ENCODE data around the gene LEFTY1. TPM values are rescaled to one million over a fixed set of nuclear protein-coding genes. Genes with fewer than 3 reads are reported as not detected.

The LEFTY1 gene
- total RNA-seq, 1 donor from 2014 or later, result 0.65 TPM

DNA sequence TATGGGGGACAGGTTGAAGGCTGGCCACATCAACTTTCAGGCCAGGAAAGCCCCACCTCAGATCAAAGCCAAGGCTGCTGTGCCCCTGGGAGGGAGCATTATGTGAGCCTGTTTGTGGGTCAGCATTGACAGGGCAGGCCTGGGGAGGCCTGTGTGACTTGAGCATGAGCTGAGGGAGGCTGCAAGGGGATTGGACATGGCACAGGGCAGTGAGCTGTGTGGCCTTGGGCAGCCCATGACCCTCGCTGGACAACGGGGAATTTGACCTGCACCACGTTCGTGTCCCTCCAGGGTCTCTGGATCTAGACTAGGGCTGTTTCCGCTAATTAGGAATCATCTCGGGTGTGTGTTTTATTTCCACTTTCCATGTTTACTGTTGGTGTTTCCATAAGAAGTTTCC lies 17.5 kb upstream of the LEFTY1 start:
- Mint-ChIP-seq H3K27me3 (ENCODE audit: low read depth) (no peaks in the 10 kb centered on the region), H3K9me3 (no peaks in the 10 kb centered on the region), H3K4me3 (no peak overlapping the region), H3K4me1 (no peaks in the 10 kb centered on the region), H3K36me3 (ENCODE audit: low read depth) (no peaks in the 10 kb centered on the region), H3K27ac (ENCODE audit: unreplicated experiment) (no peak overlapping the region)
- TF ChIP-seq, protein P1, sequence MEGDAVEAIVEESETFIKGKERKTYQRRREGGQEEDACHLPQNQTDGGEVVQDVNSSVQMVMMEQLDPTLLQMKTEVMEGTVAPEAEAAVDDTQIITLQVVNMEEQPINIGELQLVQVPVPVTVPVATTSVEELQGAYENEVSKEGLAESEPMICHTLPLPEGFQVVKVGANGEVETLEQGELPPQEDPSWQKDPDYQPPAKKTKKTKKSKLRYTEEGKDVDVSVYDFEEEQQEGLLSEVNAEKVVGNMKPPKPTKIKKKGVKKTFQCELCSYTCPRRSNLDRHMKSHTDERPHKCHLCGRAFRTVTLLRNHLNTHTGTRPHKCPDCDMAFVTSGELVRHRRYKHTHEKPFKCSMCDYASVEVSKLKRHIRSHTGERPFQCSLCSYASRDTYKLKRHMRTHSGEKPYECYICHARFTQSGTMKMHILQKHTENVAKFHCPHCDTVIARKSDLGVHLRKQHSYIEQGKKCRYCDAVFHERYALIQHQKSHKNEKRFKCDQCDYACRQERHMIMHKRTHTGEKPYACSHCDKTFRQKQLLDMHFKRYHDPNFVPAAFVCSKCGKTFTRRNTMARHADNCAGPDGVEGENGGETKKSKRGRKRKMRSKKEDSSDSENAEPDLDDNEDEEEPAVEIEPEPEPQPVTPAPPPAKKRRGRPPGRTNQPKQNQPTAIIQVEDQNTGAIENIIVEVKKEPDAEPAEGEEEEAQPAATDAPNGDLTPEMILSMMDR (conservative IDR thresholded peaks at IDR 0.05), result no peak
- DNase-seq (ENCODE audit: low read depth, low spot score), result no peak

DNA sequence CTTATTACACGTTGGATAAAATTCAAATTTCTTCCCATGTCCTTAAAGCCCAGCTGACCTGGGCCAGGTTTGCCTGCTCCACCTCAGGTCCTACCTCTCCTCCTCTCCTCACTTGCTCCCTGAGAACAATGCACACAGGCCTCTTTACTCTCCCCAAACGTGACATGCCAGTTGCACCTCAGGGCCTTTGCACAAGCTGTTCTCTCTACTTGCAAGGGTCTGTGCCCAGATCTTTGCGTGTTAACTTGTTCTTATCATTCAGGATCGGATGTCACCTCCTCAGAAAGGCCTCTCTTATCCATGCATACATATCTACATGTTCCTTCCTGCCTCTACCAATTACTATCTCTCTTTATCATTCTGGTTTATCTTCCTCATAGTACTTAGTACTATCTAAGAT lies 14.7 kb upstream of the LEFTY1 start:
- Mint-ChIP-seq H3K4me3 (no peak overlapping the region), H3K27me3 (ENCODE audit: low read depth) (no peaks in the 10 kb centered on the region), H3K27ac (ENCODE audit: unreplicated experiment) (no peak overlapping the region), H3K36me3 (ENCODE audit: low read depth) (no peaks in the 10 kb centered on the region), H3K4me1 (peaks cover 11% of the 10 kb centered on the region), H3K9me3 (no peaks in the 10 kb centered on the region)
- no peak for DNase-seq (ENCODE audit: low read depth, low spot score)
- TF ChIP-seq, protein P1 (conservative IDR thresholded peaks at IDR 0.05), result no peak

DNA sequence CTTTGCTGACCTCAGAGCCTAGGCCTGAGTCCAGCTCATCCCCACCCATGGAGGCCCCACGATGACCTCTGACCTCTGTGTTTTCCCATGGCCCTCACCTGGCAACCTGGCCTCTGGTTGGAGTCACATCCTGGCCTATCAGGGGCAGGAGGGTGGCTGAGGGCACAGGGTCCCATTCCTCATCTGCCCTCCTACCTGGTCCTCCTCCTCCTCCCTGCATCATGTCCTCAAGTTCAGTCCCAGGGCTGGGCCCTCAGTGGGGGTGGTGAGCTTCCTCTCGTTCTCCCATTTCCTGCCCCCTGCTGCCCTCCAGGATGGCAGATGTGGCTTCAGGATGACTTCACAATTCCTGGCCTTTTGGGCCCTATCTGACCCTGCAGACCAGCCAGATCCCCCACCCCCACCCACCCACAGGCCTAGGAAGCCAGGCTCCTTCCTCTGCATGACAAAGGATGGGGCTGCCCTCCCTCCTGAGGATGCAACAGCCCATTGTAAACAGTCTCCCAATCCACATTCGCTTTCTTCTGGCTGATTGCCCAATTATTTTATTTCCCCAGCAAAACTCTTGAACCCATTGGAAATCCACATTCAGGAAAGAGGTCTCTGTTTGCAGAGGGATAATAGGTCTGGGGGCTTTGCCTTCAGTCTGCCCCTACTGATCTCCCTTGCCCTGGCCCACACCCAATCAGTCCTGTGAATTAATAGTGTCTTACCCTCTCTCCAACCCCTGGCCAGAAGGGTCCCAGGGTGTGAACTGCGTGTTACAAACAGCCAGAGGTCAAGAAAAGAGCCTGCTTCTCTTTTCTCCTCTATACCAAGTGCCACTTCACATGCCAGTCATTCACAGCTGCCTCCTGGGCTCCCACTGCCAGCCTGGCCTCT lies 10.3 kb upstream of the LEFTY1 start:
- no peak for DNase-seq (ENCODE audit: low read depth, low spot score)
- no peak overlapping the region for H3K4me3 Mint-ChIP-seq
- H3K27ac Mint-ChIP-seq (ENCODE audit: unreplicated experiment), result no peak overlapping the region
- TF ChIP-seq, protein P1 (conservative IDR thresholded peaks at IDR 0.05), result no peak
- no peaks in the 10 kb centered on the region for H3K36me3 Mint-ChIP-seq (ENCODE audit: low read depth)
- H3K9me3 Mint-ChIP-seq, result no peaks in the 10 kb centered on the region
- H3K27me3 Mint-ChIP-seq (ENCODE audit: low read depth), result no peaks in the 10 kb centered on the region
- H3K4me1 Mint-ChIP-seq, result peaks cover 11% of the 10 kb centered on the region

DNA sequence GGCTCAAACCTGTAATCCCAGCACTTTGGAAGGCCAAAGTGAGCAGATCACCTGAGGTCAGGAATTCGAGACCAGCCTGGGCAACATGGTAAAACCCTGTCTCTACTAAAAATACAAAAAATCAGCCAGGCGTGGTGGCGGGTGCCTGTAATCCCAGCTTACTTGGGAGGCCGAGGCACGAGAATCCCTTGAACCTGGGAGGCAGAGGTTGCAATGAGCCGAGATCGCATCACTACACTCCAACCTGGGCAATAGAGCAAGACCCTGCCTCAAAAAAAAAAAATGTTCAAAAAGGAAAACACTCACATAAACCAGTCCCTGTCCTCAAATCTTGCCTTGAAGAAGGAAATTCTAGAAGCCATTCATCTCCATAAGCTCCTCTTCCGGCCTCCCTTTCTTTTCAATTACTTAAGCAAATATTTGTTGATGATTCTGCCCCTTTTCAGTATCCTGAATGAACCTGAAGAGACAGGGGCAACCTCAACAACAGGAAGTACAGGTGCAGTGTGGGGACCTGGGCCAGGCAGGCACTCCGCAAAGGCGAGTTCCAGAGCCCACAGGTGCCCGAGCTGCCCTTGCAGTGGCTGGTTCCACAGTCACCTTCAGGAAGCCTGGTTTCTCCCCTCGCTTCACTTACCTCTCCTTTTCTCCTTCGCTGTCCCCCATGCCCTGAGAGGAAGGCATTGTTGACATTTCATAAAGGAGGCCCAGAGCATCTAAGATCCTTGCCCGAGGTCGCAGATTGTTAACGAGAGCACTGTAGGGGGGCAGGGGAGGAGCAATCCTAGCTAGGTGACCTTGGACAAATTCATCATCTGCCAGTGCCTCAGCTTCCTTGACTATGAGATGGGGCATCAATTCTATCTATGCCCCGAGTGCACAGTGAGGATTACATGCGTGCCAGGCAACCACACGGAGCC lies 8.9 kb upstream of the LEFTY1 start:
- Mint-ChIP-seq H3K4me3 (no peak overlapping the region), H3K36me3 (ENCODE audit: low read depth) (no peaks in the 10 kb centered on the region), H3K4me1 (peaks cover 11% of the 10 kb centered on the region), H3K27ac (ENCODE audit: unreplicated experiment) (no peak overlapping the region), H3K9me3 (no peaks in the 10 kb centered on the region), H3K27me3 (ENCODE audit: low read depth) (no peaks in the 10 kb centered on the region)
- no peak for DNase-seq (ENCODE audit: low read depth, low spot score)
- TF ChIP-seq, protein P1 (conservative IDR thresholded peaks at IDR 0.05), result no peak

- Mint-ChIP-seq H3K27ac (ENCODE audit: unreplicated experiment) (no peak overlapping the region), H3K9me3 (no peaks in the 10 kb centered on the region), H3K27me3 (ENCODE audit: low read depth) (no peaks in the 10 kb centered on the region), H3K36me3 (ENCODE audit: low read depth) (no peaks in the 10 kb centered on the region), H3K4me1 (peaks cover 11% of the 10 kb centered on the region), H3K4me3 (no peak overlapping the region)
- no peak for DNase-seq (ENCODE audit: low read depth, low spot score)
- TF ChIP-seq, protein P1 (conservative IDR thresholded peaks at IDR 0.05), result no peak
Measured at GRCh38 chr1:225896937-225897549, 8.1 kb upstream of the LEFTY1 start.
